GM20431 (cell line): ENCODE data around the gene COA5.

Experiments
- in situ Hi-C: fragments of 300-500 bp; cut with MseI, MboI; formaldehyde crosslinking; loops from one replicate; pipeline ENCODE4 v1.15.0; 2020; ENCODE audit warnings: low sequenced_read_pairs; ENCODE audit not compliant: unreplicated experiment

Gene COA5

GRCh38 chr2:98608116-98608961, at the start of gene COA5, which contains the start of gene UNC50:
Gene COA5, minus strand, starts transcription at chr2:98608512. Its CDS starts 107 bp downstream, at chr2:98608405.
Gene UNC50, plus strand, starts transcription at chr2:98608589. Its CDS starts 1,171 bp downstream, at chr2:98609760.
- in situ Hi-C loops = no loop called here

- in situ Hi-C loops = no loop called here
Observed at GRCh38 chr2:98656800-98657199, 48.5 kb upstream of the COA5 start.

GRCh38 chr2:98654699-98655495, 46.6 kb upstream of the COA5 start:
- in situ Hi-C loops = no loop called here

GRCh38 chr2:98650998-98651397, 42.7 kb upstream of the COA5 start:
- in situ Hi-C loops = no loop called here

GRCh38 chr2:98649992-98650375, 41.7 kb upstream of the COA5 start:
- in situ Hi-C loops = loop anchor here (10.0 to 25.0 kb wide), 2 partner anchors 195 to 412 kb away; no protein-coding TSS in a partner anchor

GRCh38 chr2:98649135-98649991, 41.1 kb upstream of the COA5 start:
- in situ Hi-C loops = loop anchor here (10.0 to 25.0 kb wide), 2 partner anchors 195 to 413 kb away; no protein-coding TSS in a partner anchor

- in situ Hi-C loops = loop anchor here (10.0 to 25.0 kb wide), 2 partner anchors 196 to 414 kb away; no protein-coding TSS in a partner anchor
Observed at GRCh38 chr2:98648451-98648850, 40.1 kb upstream of the COA5 start.

GRCh38 chr2:98647636-98648035, 39.3 kb upstream of the COA5 start:
- in situ Hi-C loops = loop anchor here (10.0 to 25.0 kb wide), 2 partner anchors 197 to 415 kb away; no protein-coding TSS in a partner anchor

GRCh38 chr2:98643496-98644100, 35.3 kb upstream of the COA5 start:
- in situ Hi-C loops = loop anchor here (10.0 to 25.0 kb wide), 2 partner anchors 201 to 419 kb away; no protein-coding TSS in a partner anchor

- in situ Hi-C loops = loop anchor here (25.0 kb wide), 1 partner anchor 425 kb away; no protein-coding TSS in a partner anchor
Observed at GRCh38 chr2:98637401-98638147, 29.3 kb upstream of the COA5 start.

GRCh38 chr2:98634406-98635092, 26.2 kb upstream of the COA5 start:
- in situ Hi-C loops = loop anchor here (25.0 kb wide), 1 partner anchor 428 kb away; no protein-coding TSS in a partner anchor

- in situ Hi-C loops = loop anchor here (25.0 kb wide), 1 partner anchor 430 kb away; no protein-coding TSS in a partner anchor
Observed at GRCh38 chr2:98632351-98632750, 24.0 kb upstream of the COA5 start.

GRCh38 chr2:98623657-98624056, 15.3 kb upstream of the COA5 start:
- in situ Hi-C loops = no loop called here

- in situ Hi-C loops = no loop called here
Observed at GRCh38 chr2:98617149-98617548, 8.8 kb upstream of the COA5 start.

GRCh38 chr2:98615481-98615880, 7.2 kb upstream of the COA5 start:
- in situ Hi-C loops = no loop called here

GRCh38 chr2:98614024-98614739, 5.9 kb upstream of the COA5 start:
- in situ Hi-C loops = no loop called here

- in situ Hi-C loops = no loop called here
Observed at GRCh38 chr2:98608962-98609604, 771 bp upstream of the COA5 start.
